SIG-M5 treated with dmso at 0.1 percent for 504 hours (cell line): Measurements from ENCODE around the gene FCRL6.

Experiments
- DNase-seq: peaks from one replicate; lab custom pipeline; 2025; ENCODE audit not compliant: unreplicated experiment; lab: John Stamatoyannopoulos, UW

FCRL6 gene, protein sequence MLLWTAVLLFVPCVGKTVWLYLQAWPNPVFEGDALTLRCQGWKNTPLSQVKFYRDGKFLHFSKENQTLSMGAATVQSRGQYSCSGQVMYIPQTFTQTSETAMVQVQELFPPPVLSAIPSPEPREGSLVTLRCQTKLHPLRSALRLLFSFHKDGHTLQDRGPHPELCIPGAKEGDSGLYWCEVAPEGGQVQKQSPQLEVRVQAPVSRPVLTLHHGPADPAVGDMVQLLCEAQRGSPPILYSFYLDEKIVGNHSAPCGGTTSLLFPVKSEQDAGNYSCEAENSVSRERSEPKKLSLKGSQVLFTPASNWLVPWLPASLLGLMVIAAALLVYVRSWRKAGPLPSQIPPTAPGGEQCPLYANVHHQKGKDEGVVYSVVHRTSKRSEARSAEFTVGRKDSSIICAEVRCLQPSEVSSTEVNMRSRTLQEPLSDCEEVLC

DNA sequence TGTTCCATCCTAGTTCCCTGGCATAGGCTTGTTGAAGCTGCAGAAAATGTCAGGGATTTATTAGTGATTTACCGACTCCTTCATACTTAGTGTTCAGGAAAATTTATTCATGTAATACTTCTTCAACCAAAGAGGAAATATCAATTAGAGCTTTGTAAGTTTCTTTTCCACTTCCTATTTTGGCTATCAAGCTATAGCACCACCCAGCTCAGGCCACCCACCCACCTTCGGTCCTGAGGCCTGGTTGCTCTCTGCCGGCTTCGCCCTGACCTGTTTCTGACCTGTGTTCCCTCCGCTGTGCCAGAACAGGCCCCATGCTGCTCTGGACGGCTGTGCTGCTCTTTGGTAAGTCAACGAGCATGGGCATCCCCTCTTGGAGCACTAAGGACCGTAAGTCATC, at the start of gene FCRL6:
FCRL6 (plus strand) TSS at position 250 of the 400 bp plus-strand sequence; CDS start at position 315, 65 bp downstream.
- no peak for DNase-seq

DNA sequence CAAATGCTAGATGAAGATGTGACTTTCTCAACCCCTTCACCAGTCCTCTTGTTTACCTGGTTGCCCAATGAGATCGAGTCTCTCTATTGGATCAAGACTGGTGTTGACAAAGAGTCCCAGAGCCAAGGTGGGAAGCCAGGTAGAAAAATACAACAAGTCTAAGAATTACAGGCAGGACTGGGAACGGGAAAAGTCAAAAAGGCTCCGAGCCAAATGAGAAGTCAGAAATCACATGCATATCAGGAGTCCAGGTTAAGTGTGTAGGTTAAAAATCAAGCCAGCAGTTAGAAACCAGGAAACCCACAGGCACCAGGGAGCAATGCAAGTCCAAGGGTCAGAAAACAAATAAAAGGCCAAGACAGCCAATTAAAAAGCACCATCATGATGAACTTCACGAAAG, 48.8 kb upstream of the FCRL6 start:
- no peak for DNase-seq

DNA sequence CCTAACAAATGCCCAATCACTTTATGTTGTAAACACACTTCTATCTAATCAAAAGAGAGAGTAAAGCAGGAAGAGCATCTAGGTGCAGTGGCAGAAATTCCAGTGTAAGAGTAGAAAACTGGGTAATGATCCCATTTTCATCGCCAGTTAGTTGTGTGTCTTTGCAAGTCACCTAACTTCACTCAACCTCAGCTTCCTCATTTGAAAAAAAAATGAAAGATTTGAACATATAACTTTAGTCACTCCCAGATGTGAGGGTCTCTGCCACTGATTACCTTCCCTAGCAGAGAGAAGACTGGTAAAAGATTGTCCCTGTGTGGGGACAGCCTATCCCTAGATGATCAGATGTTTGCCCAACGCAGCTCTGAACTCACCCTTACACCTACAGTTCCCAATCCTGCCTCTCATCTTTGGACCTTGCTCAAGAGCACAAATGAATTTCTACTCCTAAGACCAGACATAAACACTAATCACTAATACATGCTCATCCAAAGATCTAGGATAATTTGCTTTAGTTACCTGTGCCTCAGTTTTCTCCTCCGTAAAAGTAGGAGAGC, 46.6 kb upstream of the FCRL6 start:
- DNase-seq, result no peak

DNA sequence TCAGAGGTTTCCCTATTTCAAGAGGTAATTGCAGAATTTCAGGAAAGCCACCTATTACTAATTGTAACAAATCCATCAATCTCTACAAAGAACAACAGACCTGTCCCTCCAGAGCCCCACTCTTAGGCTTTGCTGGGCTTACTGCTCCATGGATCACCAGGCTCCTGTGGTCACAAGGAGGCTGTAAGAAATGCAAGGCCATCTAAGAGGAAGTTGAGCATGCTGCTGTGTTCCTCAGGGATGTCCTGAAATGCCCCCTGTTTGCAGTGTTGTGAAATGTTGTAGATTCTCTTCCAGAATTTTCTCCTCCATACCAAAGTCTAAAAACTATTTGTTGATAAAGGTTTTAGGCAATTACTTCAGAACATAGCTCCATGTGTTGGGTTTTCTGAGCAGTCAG, 45.8 kb upstream of the FCRL6 start:
- DNase-seq, result peak; percentile 58

DNA sequence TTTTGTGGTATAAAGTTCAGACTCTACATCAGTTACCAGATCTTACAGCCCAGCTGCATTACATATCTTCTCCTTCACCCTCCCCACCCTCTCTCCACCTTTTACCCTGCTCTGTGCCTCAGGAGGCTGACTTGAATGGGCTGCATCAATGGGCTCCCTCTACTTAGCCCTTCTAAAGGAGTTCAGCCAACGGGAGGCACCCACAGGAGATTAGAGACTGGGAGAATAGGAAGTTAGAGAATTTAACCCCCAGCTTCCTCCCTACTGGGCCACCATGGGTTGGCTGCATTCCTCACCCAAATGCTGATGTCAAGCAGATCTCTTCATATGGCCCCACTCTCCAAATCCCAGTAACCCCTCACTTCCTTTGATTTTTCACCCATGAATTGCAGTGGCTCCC, 38.5 kb upstream of the FCRL6 start:
- DNase-seq, result no peak

DNA sequence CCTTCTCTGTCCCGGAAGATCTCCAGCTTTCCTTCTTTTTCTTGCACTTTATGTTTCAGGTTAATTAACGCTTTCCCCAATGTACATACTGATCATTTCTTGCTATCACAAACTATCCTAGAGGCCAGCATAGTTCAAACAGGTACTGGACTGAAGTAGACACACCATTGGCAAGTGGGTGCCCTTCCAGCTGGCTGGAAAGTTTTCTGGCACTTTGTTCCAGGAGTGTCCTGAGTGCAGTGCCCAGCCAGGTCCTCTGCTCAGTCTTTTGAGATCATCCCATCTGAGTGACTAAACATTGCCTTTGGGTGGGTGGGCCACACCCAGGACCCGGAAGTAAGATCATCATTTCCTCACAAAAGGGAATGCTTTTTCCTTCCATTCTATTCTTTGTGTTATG, 36.4 kb upstream of the FCRL6 start:
- no peak for DNase-seq

DNA sequence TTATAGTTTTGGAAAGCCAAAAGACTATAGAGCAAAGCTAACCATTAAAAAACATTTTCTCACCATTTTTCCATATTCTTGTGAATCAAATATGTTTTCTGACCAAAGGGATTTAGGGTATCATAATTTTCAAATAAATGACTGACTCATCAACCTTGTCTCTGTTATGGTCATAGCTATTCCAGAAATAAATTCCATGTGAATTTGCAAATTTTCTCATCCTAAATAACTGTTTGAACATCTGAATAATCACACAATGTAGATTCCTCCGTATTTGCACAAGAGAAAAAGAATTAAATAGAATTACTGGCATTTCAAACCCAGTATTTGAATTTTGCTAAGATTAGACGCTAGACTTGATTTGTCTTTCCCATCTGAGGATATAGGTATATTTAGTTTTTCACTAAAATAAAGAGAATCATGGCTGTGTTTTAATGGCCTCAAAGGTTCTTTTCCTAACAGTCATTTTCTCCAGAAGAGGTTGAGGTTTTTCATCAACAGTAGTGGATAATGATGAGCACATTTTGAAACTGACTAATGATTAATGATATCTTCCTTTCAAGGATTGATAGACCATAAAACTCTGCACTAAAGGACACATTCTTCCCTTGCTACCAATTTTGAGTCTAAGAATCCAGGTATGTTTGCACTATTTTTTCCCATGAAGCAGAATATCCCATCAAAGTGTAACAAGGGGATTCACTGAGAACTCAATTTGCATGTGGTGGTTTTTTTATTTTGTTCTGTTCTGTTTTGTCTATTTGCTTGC, 30.8 kb upstream of the FCRL6 start:
- no peak for DNase-seq

DNA sequence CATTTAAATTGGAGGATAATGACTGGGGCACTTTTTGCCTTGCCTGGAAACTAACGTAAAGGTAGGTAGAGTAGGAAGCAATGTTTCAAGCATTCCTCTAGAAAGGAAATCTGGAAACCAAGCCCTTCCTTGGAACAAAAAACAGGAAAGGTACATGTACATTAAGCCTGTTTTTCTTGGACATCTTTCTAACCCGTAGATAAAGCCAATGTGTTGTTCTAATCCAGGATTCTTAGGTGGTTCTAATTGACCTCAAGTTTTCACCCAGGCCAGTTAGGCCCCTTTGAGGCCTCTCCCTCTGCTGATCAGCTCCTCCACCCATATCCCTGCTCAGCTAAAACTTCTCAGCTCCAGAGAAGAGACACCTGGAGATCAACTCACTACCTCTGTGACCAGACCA, 27.7 kb upstream of the FCRL6 start:
- no peak for DNase-seq

DNA sequence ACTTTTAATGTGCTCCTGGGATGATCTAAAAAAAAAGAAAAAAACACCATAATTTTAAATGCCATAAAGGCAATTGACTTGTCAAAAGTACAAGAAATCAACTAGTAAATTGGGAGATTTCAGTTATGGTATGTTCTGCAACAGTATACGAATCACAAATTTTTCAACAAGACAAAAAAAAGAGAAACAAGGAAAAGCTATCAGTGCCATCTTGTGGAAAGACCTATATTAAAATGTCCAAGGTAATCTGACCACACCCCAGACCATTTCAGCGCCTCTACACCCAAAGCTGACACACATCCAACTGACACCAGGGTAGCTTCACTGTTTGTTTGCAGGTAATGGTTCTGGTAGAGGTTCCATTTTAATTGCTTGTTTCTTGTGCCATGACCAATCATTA, 26.4 kb upstream of the FCRL6 start:
- DNase-seq, result no peak

DNA sequence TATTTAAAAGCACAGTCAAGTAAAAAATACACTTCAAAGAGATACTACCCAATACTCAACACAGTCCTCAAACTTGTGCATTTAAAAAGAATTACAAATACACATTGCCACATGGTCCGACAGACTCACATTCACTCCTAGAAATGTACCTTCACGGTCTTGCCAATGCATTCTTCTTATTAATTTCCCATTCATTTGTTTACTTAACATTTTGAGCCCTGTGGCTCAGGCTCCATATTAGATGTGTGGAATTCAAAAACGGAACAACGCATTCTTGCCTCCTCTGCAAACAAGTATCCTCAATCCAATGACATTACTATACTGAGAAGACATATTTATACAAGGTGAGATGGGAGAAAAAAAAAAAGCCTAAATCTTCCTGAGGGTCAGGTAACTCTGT, 23.9 kb upstream of the FCRL6 start:
- DNase-seq, result no peak

DNA sequence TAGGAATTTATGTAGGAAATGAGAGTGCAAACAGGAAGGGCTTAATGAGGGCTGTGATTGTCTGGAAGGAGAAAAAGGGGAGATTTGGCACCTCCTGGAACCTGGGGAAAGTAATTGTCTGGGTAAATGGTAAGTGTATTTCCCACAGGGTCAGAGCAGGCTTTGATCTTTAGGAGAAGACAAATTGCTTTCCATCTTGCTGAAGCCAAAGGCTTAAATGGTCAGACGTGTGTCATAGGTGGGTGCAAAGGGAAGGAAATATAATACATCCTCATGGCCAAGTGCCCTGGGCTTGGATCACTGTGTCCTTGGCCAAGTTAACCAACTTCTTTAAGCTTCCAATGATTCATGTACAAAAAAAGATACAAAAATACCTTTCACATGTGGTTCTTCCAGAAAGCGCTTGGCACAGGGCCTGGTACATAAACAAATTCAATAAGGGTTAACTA, 22.7 kb upstream of the FCRL6 start:
- DNase-seq, result no peak

DNA sequence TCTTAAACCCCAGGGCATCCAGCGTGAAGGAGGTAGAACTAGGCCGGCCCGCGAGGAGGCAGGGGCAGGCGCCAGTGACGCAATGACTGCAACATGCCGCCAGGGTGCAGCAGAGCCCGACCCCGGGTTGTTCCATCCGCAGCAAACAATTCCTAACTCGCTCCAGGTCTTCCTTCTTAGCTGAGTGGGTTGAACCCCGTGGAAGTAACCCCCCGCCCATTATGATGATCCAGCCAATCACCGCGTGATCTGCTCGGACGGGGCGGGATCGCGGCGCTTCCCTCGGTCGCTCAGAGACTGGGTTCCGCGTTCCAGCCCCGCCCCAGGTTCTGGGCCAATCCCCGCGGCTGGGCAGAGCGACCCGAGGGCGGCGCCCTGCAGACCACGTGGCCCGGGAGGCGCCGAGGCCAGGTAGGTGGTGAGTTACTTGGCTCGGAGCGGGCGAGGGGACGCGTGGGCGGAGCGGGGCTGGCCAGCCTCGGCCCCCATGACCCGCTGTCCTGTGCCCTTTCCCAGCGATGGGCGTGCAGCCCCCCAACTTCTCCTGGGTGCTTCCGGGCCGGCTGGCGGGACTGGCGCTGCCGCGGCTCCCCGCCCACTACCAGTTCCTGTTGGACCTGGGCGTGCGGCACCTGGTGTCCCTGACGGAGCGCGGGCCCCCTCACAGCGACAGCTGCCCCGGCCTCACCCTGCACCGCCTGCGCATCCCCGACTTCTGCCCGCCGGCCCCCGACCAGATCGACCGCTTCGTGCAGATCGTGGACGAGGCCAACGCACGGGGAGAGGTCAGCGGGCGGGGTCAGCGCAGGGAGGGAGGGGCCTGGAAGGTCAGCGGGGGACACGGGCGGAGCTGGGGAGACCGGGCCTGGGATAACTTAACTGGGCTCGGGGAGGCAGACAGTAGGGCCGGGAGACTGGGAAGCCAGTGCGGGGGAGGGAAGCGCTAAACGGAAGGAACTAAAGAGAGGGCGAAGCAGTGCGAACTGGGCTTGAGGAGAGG, 21.3 kb upstream of the FCRL6 start, which contains the start of gene DUSP23:
DUSP23 (plus strand) TSS at position 380 of the 1,000 bp plus-strand sequence; CDS start at position 519, 139 bp downstream.
- peak; percentile 98 for DNase-seq

DNA sequence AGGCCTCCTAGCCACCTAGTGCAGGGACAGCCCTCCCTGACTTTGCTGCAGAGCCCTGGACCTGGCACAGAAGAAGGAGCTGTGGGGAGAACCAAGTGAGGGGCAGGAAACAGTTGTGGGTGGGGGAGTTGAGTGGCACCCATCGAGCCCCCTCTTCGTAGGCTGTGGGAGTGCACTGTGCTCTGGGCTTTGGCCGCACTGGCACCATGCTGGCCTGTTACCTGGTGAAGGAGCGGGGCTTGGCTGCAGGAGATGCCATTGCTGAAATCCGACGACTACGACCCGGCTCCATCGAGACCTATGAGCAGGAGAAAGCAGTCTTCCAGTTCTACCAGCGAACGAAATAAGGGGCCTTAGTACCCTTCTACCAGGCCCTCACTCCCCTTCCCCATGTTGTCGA, 20.2 kb upstream of the FCRL6 start:
- DNase-seq, result no peak

DNA sequence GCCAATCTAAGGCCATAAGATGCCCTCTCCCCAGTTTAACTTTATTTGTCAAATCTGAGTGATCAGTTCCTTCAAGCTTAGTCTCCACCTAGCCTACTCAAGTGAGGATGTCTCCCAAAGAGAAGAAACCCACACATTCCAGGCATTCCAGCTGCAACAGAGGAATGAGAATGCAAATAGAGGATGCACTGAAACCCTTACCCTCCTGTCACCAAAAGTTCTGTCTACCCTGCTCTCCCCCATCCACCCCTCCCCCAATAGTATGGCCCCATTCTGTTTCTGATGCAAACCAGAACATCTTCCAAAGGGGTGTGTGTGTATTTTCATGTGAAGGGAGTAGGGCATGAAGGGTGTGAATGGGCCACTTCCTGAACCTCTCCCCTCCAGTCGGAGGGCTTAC, 18.4 kb upstream of the FCRL6 start:
- no peak for DNase-seq

DNA sequence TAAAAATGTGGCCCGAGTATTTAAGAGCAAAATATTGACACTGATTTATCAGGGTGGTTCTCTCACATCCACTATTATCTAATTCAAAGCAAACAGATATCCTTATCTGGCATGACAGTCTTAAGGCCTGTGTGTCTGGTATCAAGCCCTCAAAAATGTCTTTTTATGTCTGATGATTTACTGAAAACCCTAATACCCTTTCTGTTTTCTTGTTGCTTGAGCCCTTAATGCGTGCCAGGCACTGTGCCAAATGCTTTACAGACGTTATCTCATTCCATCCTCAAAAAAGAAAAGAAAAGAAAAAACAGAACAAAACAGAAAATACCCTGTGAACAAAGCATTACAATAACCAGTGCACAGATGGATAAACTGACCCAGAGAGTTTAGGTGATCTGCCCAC, 15.7 kb upstream of the FCRL6 start:
- DNase-seq, result no peak

DNA sequence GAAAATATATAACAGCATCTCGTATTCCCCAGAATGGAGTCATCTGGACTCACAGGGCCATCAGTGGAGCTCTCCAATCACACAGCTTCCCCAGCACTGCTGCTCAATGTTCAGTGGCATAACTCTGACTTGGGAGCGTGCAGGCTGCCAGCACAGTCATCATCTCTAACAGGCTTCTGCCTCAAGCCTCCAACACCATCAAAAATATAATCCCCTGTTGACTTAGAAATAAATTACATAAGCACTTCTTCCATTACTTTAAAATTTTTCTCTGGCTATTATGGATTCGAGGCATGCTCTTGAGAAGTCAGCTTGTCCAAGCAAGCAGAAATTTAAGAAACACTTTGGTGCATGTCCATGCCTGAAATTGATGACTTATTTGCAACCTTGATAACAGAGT, 15.2 kb upstream of the FCRL6 start:
- no peak for DNase-seq

DNA sequence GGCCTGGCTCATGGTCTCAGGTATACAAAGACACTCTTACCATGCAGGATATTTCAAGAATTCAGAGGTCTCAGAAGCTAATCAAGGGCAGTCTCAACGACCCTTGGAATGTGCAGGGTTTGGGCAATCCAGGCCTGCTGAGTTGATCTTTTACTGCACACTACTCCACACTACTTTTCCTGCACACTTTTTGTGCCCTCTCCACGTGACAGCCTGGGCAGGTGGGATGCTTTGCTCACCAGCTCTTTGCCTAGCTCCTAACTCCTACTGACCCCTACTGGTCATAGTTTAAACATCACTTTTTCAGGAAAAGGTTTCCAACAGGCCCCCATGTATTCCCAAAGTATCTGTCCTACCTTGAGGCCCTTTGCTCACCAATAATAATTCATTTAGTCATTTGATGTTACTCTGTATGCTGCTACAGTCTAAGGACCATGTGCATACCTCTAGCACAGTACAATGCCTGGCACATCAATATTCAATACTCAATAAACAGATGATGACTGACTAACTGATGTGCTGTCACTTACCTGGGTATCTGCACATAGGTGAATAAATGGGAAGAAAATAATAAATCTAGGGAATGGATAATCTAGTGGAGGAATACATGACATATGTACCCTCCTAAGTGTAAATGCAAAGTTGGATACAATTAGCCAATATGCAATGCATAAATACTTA, 11.8 kb upstream of the FCRL6 start:
- DNase-seq, result peak; percentile 14

DNA sequence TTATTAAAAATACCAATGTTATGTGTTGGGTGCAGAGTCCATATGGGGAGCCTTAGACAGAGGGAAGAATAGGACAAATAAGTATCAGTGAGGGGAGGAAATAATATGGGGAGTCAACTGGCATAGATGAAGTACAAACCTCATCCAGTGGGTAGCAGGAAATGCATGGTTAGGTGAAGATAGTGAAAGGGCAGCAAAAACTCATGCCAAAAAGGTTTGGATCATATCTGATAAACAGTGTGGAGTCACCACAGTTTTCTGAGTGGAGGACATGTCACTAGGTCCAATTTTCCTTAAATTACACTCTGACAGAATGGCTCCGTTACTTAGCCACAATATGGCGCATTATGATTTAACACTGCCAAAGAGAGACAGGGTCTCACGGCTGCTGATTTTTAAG, 11.1 kb upstream of the FCRL6 start:
- no peak for DNase-seq

DNA sequence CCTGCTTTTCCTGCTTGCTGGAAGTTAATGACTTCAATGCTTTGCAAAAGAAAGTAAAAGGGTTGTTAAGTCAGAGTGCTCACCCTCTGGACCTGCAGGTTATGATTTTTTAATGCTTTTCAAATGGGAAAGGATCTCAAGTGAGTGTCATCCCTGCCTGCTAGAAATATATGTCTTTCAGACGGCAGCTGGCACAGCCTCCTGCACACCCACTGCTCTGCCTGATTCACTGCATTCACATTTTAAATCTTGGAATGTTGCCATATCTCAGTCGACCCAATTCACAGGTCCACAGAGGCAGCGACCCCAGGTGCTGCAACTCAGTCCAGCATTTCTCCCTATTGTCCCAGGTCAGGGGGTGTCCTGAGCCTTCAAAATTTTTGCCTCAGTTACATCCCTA, 10.7 kb upstream of the FCRL6 start:
- no peak for DNase-seq

DNA sequence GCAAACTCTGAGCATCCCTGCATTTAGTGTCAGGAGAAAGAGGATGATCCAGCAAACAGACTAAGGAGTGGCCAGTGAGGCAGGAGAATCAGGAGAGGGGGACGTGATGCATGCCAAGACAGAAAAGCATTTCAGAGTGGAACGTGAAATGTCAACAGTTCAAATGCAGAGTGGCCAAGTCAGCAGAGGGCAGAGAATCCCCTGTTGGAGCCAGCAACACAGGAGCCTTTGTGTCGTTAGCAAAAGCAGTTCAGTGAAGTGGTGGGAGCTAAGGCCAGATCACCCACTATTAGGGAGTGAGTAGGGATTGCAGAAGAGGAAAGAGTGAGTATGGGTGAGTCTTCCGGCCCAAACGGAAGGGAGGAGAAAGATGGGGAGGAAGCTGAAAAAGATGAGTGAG, 6.6 kb upstream of the FCRL6 start:
- no peak for DNase-seq
